ENCODE results near the gene ARSK.

GRCh38 chr5:95533106-95533505 lies 21.8 kb upstream of the ARSK start:
- TF ChIP-seq GATA3 (IDR thresholded peaks at IDR 0.05; ENCODE audit: low read depth, low read length) = no peak
- no peak for TF ChIP-seq GATA2 (IDR thresholded peaks at IDR 0.05; ENCODE audit: low read depth, low read length)

Data from SH-SY5Y (cell line).